ENCODE measurements around the gene NCK2. TPM values are rescaled to one million over a fixed set of nuclear protein-coding genes. Genes with fewer than 3 reads are reported as not detected.

The NCK2 gene
- total and polyA plus RNA-seq, 7 donors, result 36.4 to 59.9 (median 52.0) TPM

DNA sequence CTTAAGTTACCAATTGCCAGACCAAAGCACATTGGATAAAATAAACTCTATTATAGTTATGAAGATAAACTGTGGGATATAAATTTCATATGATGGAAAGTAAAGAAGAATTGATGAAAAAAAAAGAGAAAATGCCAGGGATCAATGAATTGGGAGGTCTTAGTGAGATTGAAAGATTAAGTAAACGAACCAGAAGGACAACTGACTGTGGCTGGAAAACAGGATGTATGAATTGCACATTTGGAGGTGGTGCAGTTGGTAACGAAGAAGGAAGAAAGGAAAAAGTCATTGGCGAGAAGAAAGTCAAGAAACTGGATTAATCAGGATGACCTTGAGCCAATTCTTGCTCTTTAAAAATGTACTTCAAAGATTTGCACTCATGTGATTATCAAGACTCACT lies 166.7 kb downstream of the NCK2 start:
- no peaks in the 10 kb centered on the region for H3K27me3 ChIP-seq
- TF ChIP-seq POLR2AphosphoS5 (IDR thresholded peaks at IDR 0.05) (no peak), POLR2A (IDR thresholded peaks at IDR 0.05) (no peak), EP300 (IDR thresholded peaks at IDR 0.05) (no peak)
- TF ChIP-seq, protein P1, sequence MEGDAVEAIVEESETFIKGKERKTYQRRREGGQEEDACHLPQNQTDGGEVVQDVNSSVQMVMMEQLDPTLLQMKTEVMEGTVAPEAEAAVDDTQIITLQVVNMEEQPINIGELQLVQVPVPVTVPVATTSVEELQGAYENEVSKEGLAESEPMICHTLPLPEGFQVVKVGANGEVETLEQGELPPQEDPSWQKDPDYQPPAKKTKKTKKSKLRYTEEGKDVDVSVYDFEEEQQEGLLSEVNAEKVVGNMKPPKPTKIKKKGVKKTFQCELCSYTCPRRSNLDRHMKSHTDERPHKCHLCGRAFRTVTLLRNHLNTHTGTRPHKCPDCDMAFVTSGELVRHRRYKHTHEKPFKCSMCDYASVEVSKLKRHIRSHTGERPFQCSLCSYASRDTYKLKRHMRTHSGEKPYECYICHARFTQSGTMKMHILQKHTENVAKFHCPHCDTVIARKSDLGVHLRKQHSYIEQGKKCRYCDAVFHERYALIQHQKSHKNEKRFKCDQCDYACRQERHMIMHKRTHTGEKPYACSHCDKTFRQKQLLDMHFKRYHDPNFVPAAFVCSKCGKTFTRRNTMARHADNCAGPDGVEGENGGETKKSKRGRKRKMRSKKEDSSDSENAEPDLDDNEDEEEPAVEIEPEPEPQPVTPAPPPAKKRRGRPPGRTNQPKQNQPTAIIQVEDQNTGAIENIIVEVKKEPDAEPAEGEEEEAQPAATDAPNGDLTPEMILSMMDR (IDR thresholded peaks at IDR 0.05), result no peak
- intact Hi-C loops (cut with DNase I), result no loop called here
- no peak overlapping the region for H3K4me3 ChIP-seq
- H3K36me3 ChIP-seq, result no peaks in the 10 kb centered on the region
- 91 to 92% methylated on average over 3 of the region's 3 CpGs for WGBS, 2 donors
- H3K27ac ChIP-seq, result no peak overlapping the region
- no peak for DNase-seq
- H3K4me1 ChIP-seq, result peaks cover 0 to 19% (median 5%) of the 10 kb centered on the region in 4 donors
- H3K9me3 ChIP-seq, result peaks cover 3 to 19% (median 5%) of the 10 kb centered on the region in 4 donors

GRCh38 chr2:105912081-105912480 lies 167.4 kb downstream of the NCK2 start:
- no peaks in the 10 kb centered on the region for H3K36me3 ChIP-seq
- intact Hi-C loops (cut with DNase I), result no loop called here
- WGBS, 2 donors, result 88 to 91% methylated on average over 2 of the region's 2 CpGs
- H3K4me1 ChIP-seq, result peaks cover 0 to 15% (median 5%) of the 10 kb centered on the region in 4 donors
- no peak overlapping the region for H3K4me3 ChIP-seq
- H3K9me3 ChIP-seq, result peaks cover 3 to 19% (median 5%) of the 10 kb centered on the region in 4 donors
- H3K27me3 ChIP-seq, result no peaks in the 10 kb centered on the region
- H3K27ac ChIP-seq, result no peak overlapping the region
- DNase-seq, result no peak
- TF ChIP-seq EP300 (IDR thresholded peaks at IDR 0.05) (no peak), POLR2AphosphoS5 (IDR thresholded peaks at IDR 0.05) (no peak)
- TF ChIP-seq, protein P1 (IDR thresholded peaks at IDR 0.05), result no peak

DNA sequence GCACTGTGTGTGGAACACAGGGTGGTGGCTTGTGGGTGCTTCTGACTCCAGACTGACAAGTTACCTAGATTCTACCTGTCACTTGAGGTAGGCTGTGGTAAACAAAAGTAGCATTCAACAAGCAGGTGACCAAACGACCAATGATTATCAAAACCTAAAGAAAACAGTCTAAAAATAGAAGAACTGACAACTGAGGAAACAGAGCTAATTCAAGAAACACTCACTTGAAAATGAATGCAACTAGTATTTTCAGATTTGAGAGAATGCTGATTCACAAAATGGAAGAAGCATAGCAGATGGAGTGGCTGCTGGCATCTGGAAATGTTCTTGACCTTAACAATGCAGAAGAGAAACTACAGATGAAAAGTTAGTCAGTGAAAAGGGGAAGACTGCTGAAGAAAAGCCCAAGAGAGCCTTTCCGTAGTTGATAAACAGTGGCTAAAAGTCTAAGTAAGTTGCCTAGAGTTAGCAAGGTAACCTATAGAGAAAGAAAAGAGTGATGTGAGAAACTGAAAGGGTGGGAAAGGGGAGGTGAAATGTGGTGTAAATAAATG lies 170.4 kb downstream of the NCK2 start:
- Histone ChIP-seq H3K27ac (no peak overlapping the region), H3K36me3 (no peaks in the 10 kb centered on the region), H3K27me3 (no peaks in the 10 kb centered on the region), H3K9me3 (peaks cover 3 to 19% (median 5%) of the 10 kb centered on the region in 4 donors), H3K4me3 (no peak overlapping the region), H3K4me1 (peaks cover 0 to 8% (median 0%) of the 10 kb centered on the region in 4 donors)
- WGBS, 2 donors, result 75 to 83% methylated on average over 2 of the region's 2 CpGs
- no peak for DNase-seq
- TF ChIP-seq, protein P1 (IDR thresholded peaks at IDR 0.05), result no peak
- no peak for TF ChIP-seq POLR2AphosphoS5 (IDR thresholded peaks at IDR 0.05)
- intact Hi-C loops (cut with DNase I), result no loop called here

- Histone ChIP-seq H3K27ac (no peak overlapping the region), H3K9me3 (peaks cover 3 to 19% (median 5%) of the 10 kb centered on the region in 4 donors), H3K36me3 (no peaks in the 10 kb centered on the region), H3K27me3 (no peaks in the 10 kb centered on the region), H3K4me1 (peaks cover 0 to 5% (median 0%) of the 10 kb centered on the region in 4 donors), H3K4me3 (no peak overlapping the region)
- 90% methylated on average over 4 of the region's 4 CpGs for WGBS, 2 donors
- TF ChIP-seq EP300 (IDR thresholded peaks at IDR 0.05) (no peak), POLR2AphosphoS5 (IDR thresholded peaks at IDR 0.05) (no peak), POLR2A (IDR thresholded peaks at IDR 0.05) (no peak)
- TF ChIP-seq, protein P1 (IDR thresholded peaks at IDR 0.05), result no peak
- intact Hi-C loops (cut with DNase I), result no loop called here
- DNase-seq, result no peak
Observed at GRCh38 chr2:105917226-105917625, 172.5 kb downstream of the NCK2 start.

GRCh38 chr2:105917688-105918087 lies 173.0 kb downstream of the NCK2 start:
- H3K27ac ChIP-seq, result no peak overlapping the region
- intact Hi-C loops (cut with DNase I), result no loop called here

More at GRCh38 chr2:105917688-105918087, 173.0 kb downstream of the NCK2 start:
- no peaks in the 10 kb centered on the region for H3K36me3 ChIP-seq
- H3K4me1 ChIP-seq, result peaks cover 0 to 5% (median 0%) of the 10 kb centered on the region in 4 donors
- peaks cover 3 to 19% (median 5%) of the 10 kb centered on the region in 4 donors for H3K9me3 ChIP-seq
- 85 to 91% methylated on average over 4 of the region's 4 CpGs for WGBS, 2 donors
- no peak for DNase-seq
- TF ChIP-seq POLR2A (IDR thresholded peaks at IDR 0.05), result no peak
- TF ChIP-seq POLR2AphosphoS5 (IDR thresholded peaks at IDR 0.05), result no peak
- TF ChIP-seq, protein P1 (IDR thresholded peaks at IDR 0.05), result no peak
- no peak for TF ChIP-seq EP300 (IDR thresholded peaks at IDR 0.05)
- no peak overlapping the region for H3K4me3 ChIP-seq
- no peaks in the 10 kb centered on the region for H3K27me3 ChIP-seq

Measured in sigmoid colon (tissue), 7 donors.